Fibroblast of pulmonary artery (primary cell): Measurements from ENCODE around the gene UNC5A.

Experiments
- DNase-seq: peaks from one replicate; pipeline ENCODE4 v3.0.0-alpha.2; 2010; ENCODE audit warnings: low read depth
- H3K4me3 ChIP-seq: replicated peaks from 2 replicates; pipeline ENCODE4 v1.5.1; 2011; ENCODE audit warnings: low read depth, mild to moderate bottlenecking, control low read depth, low read length, moderate library complexity
- CTCF ChIP-seq: IDR thresholded peaks from 2 replicates; pipeline ENCODE4 v1.5.1; 2011; ENCODE audit warnings: mild to moderate bottlenecking, control low read depth, low read length, inconsistent platforms; ENCODE audit errors: missing control alignments

UNC5A gene

GRCh38 chr5:176851380-176851779, 41.0 kb downstream of the UNC5A start:
- no peak for DNase-seq
- TF ChIP-seq CTCF: no peak
- H3K4me3 ChIP-seq: no peak overlapping the region

- DNase-seq: no peak
- H3K4me3 ChIP-seq: no peak overlapping the region
- TF ChIP-seq CTCF: no peak
These were observed 41.7 kb downstream of the UNC5A start for GRCh38 chr5:176851871-176852658.

- no peak for TF ChIP-seq CTCF
- no peak overlapping the region for H3K4me3 ChIP-seq
- DNase-seq: no peak
These were observed 42.9 kb downstream of the UNC5A start for GRCh38 chr5:176853151-176853778.

GRCh38 chr5:176854164-176854563, 43.8 kb downstream of the UNC5A start:
- H3K4me3 ChIP-seq: no peak overlapping the region
- TF ChIP-seq CTCF: no peak
- DNase-seq: no peak

- DNase-seq: no peak
- no peak overlapping the region for H3K4me3 ChIP-seq
- TF ChIP-seq CTCF: no peak
These were observed 45.2 kb downstream of the UNC5A start for GRCh38 chr5:176855598-176855997.

- DNase-seq: no peak
- H3K4me3 ChIP-seq: no peak overlapping the region
- TF ChIP-seq CTCF: no peak
These were observed 46.4 kb downstream of the UNC5A start for GRCh38 chr5:176856746-176857145.
